Activated effector memory CD4-positive, alpha-beta T cell treated with Interleukin-2 at 50 U/mL for 16 hours (primary cell): Measurements from ENCODE around the gene MAN2C1.
"Not testable (repeated sequence)": the region's sequence is repeated elsewhere in the genome, so short reads cannot be mapped to it uniquely, and the experiment has no call there.

ENCODE experiments used
- DNase-seq: peaks from one replicate; pipeline ENCODE4 v3.0.0-alpha.2; 2020

The MAN2C1 gene

GRCh38 chr15:75342221-75342620, 26.2 kb downstream of the MAN2C1 start:
- DNase-seq, result no peak

GRCh38 chr15:75339531-75340240, 28.7 kb downstream of the MAN2C1 start:
- DNase-seq, result no peak

- no peak for DNase-seq
Observed at GRCh38 chr15:75338661-75339240, 29.7 kb downstream of the MAN2C1 start.

- peak; percentile 56 for DNase-seq
Observed at GRCh38 chr15:75335705-75336355, 32.6 kb downstream of the MAN2C1 start, which contains the start of gene COMMD4. COMMD4 (plus strand) TSS chr15:75336063; CDS start chr15:75336090, 27 bp downstream.

- DNase-seq, result no peak
Observed at GRCh38 chr15:75335313-75335704, 33.1 kb downstream of the MAN2C1 start.

- DNase-seq, result not testable (repeated sequence)
Observed at GRCh38 chr15:75333654-75334419, 34.6 kb downstream of the MAN2C1 start.

GRCh38 chr15:75332093-75332492, 36.3 kb downstream of the MAN2C1 start:
- not testable (repeated sequence) for DNase-seq

- DNase-seq, result no peak
Observed at GRCh38 chr15:75329571-75329970, 38.8 kb downstream of the MAN2C1 start.

GRCh38 chr15:75328493-75329314, 39.7 kb downstream of the MAN2C1 start:
- DNase-seq, result no peak

GRCh38 chr15:75327491-75327890, 40.9 kb downstream of the MAN2C1 start:
- DNase-seq, result no peak

- no peak for DNase-seq
Observed at GRCh38 chr15:75327005-75327404, 41.4 kb downstream of the MAN2C1 start.

- DNase-seq, result no peak
Observed at GRCh38 chr15:75325922-75326321, 42.5 kb downstream of the MAN2C1 start.

GRCh38 chr15:75321711-75322110, 46.7 kb downstream of the MAN2C1 start:
- no peak for DNase-seq

GRCh38 chr15:75319231-75319897, 49.0 kb downstream of the MAN2C1 start:
- DNase-seq, result not testable (repeated sequence)

- no peak for DNase-seq
Observed at GRCh38 chr15:75314552-75315290, 53.7 kb downstream of the MAN2C1 start.

- no peak for DNase-seq
Observed at GRCh38 chr15:75313116-75313845, 55.1 kb downstream of the MAN2C1 start.

GRCh38 chr15:75312548-75312947, 55.9 kb downstream of the MAN2C1 start:
- not testable (repeated sequence) for DNase-seq

GRCh38 chr15:75309711-75310110, 58.7 kb downstream of the MAN2C1 start:
- DNase-seq, result no peak

- no peak for DNase-seq
Observed at GRCh38 chr15:75307778-75308390, 60.5 kb downstream of the MAN2C1 start.

- DNase-seq, result no peak
Observed at GRCh38 chr15:75306188-75306587, 62.2 kb downstream of the MAN2C1 start.
